Measurements from ENCODE around the gene IL13. TPM values are rescaled to one million over a fixed set of nuclear protein-coding genes. Genes with fewer than 3 reads are reported as not detected.
A peak's percentile ranks its signal among the peaks of the same experiment; 100 is the strongest.

IL13 gene
- total RNA-seq, 4 donors from 2014 or later = not detected

DNA sequence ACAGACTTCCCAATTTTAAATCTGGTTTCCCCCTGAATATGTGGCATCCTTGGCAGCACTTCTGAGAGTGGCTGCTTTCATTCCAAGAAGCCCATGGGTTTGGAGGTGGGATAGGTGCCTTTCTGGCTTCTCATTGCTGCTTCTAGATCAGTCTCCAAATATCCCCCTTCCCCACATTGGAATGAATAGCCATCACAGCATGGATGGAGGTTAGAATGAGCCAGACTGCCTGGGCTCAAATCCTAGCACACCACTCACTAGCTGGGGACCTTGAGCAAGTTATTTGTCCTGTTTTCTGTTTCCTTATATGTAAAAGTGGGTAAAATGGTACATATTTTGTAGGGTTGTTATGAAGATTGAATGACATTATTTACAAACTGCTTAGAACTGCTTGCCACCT is 13.8 kb upstream of the IL13 start:
- TF ChIP-seq POLR2AphosphoS5 (IDR thresholded peaks at IDR 0.05) = no peak
- no peak for TF ChIP-seq EP300 (IDR thresholded peaks at IDR 0.05)
- TF ChIP-seq, protein P1, sequence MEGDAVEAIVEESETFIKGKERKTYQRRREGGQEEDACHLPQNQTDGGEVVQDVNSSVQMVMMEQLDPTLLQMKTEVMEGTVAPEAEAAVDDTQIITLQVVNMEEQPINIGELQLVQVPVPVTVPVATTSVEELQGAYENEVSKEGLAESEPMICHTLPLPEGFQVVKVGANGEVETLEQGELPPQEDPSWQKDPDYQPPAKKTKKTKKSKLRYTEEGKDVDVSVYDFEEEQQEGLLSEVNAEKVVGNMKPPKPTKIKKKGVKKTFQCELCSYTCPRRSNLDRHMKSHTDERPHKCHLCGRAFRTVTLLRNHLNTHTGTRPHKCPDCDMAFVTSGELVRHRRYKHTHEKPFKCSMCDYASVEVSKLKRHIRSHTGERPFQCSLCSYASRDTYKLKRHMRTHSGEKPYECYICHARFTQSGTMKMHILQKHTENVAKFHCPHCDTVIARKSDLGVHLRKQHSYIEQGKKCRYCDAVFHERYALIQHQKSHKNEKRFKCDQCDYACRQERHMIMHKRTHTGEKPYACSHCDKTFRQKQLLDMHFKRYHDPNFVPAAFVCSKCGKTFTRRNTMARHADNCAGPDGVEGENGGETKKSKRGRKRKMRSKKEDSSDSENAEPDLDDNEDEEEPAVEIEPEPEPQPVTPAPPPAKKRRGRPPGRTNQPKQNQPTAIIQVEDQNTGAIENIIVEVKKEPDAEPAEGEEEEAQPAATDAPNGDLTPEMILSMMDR (IDR thresholded peaks at IDR 0.05) = no peak
- TF ChIP-seq POLR2A (IDR thresholded peaks at IDR 0.05; ENCODE audit: low read depth) = no peak
- no peak for DNase-seq (ENCODE audit: extremely low spot score)
- intact Hi-C loops (cut with DNase I) = no loop called here
- Histone ChIP-seq H3K9me3 (peaks cover 0 to 15% (median 0%) of the 10 kb centered on the region in 4 donors), H3K4me3 (no peak overlapping the region), H3K27me3 (no peaks in the 10 kb centered on the region), H3K27ac (replicated peaks in 1 of 4) (no peak overlapping the region), H3K4me1 (no peaks in the 10 kb centered on the region), H3K36me3 (peaks cover 28 to 54% (median 46%) of the 10 kb centered on the region in 4 donors)

DNA sequence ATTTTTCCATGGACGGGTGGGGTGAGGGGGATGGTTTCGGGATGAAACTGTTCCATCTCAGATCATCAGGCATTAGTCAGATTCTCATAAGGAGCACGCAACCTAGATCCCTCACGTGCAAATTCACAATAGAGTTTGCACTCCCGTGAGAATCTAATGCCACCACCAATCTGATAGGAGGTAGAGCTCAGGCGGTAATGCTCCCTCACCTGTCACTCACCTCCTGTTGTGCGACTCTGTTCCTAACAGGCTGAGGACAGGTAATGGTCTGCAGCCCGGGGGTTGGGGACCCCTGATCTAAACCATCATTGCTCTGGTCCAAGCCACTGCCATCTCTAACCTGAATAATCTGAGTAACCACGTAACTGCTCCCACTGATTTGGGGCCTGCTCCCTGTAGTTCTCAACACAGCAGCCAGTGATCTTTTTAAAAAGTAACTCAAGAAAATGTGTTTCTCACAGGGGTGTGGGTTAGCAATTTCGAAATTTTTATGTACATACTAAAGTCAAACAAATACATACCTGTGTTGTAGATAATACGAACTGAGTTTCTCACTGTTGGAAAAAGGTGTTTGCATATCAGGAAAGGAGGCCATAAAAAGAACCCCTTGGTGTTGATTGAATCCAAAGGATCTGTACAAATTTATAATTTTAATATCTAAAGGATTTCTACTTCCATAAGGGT is 11.2 kb upstream of the IL13 start:
- no peak for TF ChIP-seq POLR2AphosphoS5 (IDR thresholded peaks at IDR 0.05)
- TF ChIP-seq EP300 (IDR thresholded peaks at IDR 0.05) = no peak
- TF ChIP-seq, protein P1 (IDR thresholded peaks at IDR 0.05) = no peak
- no peak for TF ChIP-seq POLR2A (IDR thresholded peaks at IDR 0.05; ENCODE audit: low read depth)
- H3K36me3 ChIP-seq = peaks cover 10 to 29% (median 21%) of the 10 kb centered on the region in 4 donors
- intact Hi-C loops (cut with DNase I) = no loop called here
- H3K4me1 ChIP-seq = no peaks in the 10 kb centered on the region
- H3K9me3 ChIP-seq = peaks cover 0 to 15% (median 0%) of the 10 kb centered on the region in 4 donors
- peak; percentile 80 for DNase-seq (ENCODE audit: extremely low spot score)
- H3K27me3 ChIP-seq = no peaks in the 10 kb centered on the region
- WGBS = 93% methylated on average over 11 of the region's 11 CpGs
- no peak overlapping the region for H3K4me3 ChIP-seq
- H3K27ac ChIP-seq (replicated peaks in 1 of 4) = no peak overlapping the region

DNA sequence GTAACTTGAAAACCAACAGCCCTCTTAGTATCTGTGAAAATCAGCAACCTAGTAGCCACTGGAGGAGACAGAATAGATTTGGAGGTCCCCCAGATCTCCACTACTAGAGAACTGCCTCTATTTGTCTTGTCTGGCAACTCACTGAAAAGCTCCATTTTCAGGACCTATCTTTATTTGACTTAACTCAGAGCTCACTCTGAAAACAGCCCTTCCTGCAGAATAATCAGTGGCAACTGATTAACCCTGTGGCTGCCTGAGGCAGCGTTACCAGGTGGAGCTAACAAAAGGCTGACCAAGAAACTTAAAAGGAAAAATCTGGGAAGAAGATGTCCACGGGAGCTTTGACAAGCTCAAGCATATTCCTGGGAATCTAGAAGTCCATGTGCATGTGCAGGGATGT is 10.5 kb upstream of the IL13 start:
- Histone ChIP-seq H3K4me1 (no peaks in the 10 kb centered on the region), H3K9me3 (peaks cover 0 to 15% (median 0%) of the 10 kb centered on the region in 4 donors), H3K27ac (replicated peaks in 1 of 4) (no peak overlapping the region), H3K27me3 (no peaks in the 10 kb centered on the region), H3K36me3 (peaks cover 9 to 21% (median 14%) of the 10 kb centered on the region in 4 donors), H3K4me3 (no peak overlapping the region)
- no peak for TF ChIP-seq EP300 (IDR thresholded peaks at IDR 0.05)
- TF ChIP-seq, protein P1 (IDR thresholded peaks at IDR 0.05) = no peak
- WGBS = 100% methylated on average over 2 of the region's 2 CpGs
- intact Hi-C loops (cut with DNase I) = no loop called here
- DNase-seq (ENCODE audit: extremely low spot score) = no peak

DNA sequence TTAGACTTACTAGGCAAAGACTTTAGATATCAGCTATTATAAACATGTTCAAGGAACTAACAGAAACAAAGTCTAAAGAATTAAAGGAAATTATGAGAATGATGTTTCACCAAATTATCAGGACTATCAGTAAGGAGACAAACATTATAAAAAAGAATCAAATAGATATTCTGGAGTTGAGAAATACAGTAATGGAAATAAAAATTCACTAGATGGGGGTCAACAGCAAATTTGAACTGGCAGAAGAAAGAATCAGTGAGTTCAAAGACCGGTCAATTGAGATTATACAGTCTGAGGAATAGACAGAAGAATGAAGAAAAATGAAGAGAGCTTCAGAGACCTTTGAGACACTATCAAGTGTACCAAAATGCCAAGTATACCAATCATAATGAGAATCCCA is 9.6 kb upstream of the IL13 start:
- Histone ChIP-seq H3K27ac (replicated peaks in 1 of 4) (no peak overlapping the region), H3K4me3 (no peak overlapping the region), H3K4me1 (no peaks in the 10 kb centered on the region), H3K9me3 (peaks cover 0 to 15% (median 0%) of the 10 kb centered on the region in 4 donors), H3K36me3 (peaks cover under 1 to 13% (median 5%) of the 10 kb centered on the region in 4 donors), H3K27me3 (peaks cover 0 to 2% (median 0%) of the 10 kb centered on the region in 4 donors)
- intact Hi-C loops (cut with DNase I) = no loop called here
- no peak for DNase-seq (ENCODE audit: extremely low spot score)
- no peak for TF ChIP-seq EP300 (IDR thresholded peaks at IDR 0.05)
- TF ChIP-seq POLR2A (IDR thresholded peaks at IDR 0.05; ENCODE audit: low read depth) = no peak
- TF ChIP-seq POLR2AphosphoS5 (IDR thresholded peaks at IDR 0.05) = no peak
- TF ChIP-seq, protein P1 (IDR thresholded peaks at IDR 0.05) = no peak
- WGBS = 92% methylated on average over 1 of the region's 1 CpG

All from esophagus muscularis mucosa (tissue), 4 donors.